H1 (cell line): ENCODE data around the gene DDA1. TPM values are rescaled to one million over a fixed set of nuclear protein-coding genes. Genes with fewer than 3 reads are reported as not detected.

ENCODE experiments used
- ASH2L ChIP-seq: fragments of 200-600, 300-600 bp; sonication (generic); IDR thresholded peaks from one replicate; pipeline ENCODE4 v1.7.1; 2017; ENCODE audit warnings: low read length
- ATF2 ChIP-seq: IDR thresholded peaks from 2 replicates; pipeline ENCODE4 v1.6.1; 2012; ENCODE audit warnings: low read length, inconsistent platforms
- BCL11A ChIP-seq, 2 experiments: IDR thresholded peaks; one replicate each; pipeline ENCODE4 v1.6.1; 2011; ENCODE audit warnings: low read depth in 2 of 2, low read length in 2 of 2, mild to moderate bottlenecking in 2 of 2
- BRCA1 ChIP-seq: IDR thresholded peaks from 2 replicates; pipeline ENCODE4 v1.6.1; 2012; ENCODE audit warnings: low read depth, low read length, improper control_type of control experiment
- CHD1 ChIP-seq: IDR thresholded peaks from 2 replicates; pipeline ENCODE4 v1.6.1; 2012; ENCODE audit warnings: low read depth, low read length, improper control_type of control experiment
- CHD2 ChIP-seq: IDR thresholded peaks from 2 replicates; pipeline ENCODE4 v1.6.1; 2012; ENCODE audit warnings: low read length, improper control_type of control experiment
- CTBP2 ChIP-seq: IDR thresholded peaks from 2 replicates; pipeline ENCODE4 v1.7.0; 2011; ENCODE audit warnings: borderline replicate concordance, mild to moderate bottlenecking, moderate library complexity, mixed read lengths, low read length; ENCODE audit not compliant: insufficient read depth, insufficient read length
- EGR1 ChIP-seq: IDR thresholded peaks from 2 replicates; pipeline ENCODE4 v1.6.1; 2011; ENCODE audit warnings: low read depth, low read length, borderline replicate concordance
- GABPA ChIP-seq: IDR thresholded peaks from 2 replicates; pipeline ENCODE4 v1.6.1; 2011; ENCODE audit warnings: mild to moderate bottlenecking, low read length, moderate library complexity, borderline replicate concordance; ENCODE audit not compliant: insufficient read depth
- HDAC2 ChIP-seq, 2 experiments: fragments of 300-600 bp in 1 of 2; sonication (generic) in 1 of 2; IDR thresholded peaks; 2 replicates each; pipeline ENCODE4 v1.6.1; 2011 to 2012; ENCODE audit warnings: low read depth in 2 of 2, low read length in 2 of 2, mild to moderate bottlenecking in 2 of 2, moderate library complexity in 2 of 2, borderline replicate concordance in 1 of 2, inconsistent platforms in 1 of 2
- KDM1A ChIP-seq: fragments of 200-600, 300-600 bp; sonication (generic); IDR thresholded peaks from 2 replicates; pipeline ENCODE4 v1.7.1; 2016; ENCODE audit warnings: mild to moderate bottlenecking, low read length, borderline replicate concordance
- KDM4A ChIP-seq: IDR thresholded peaks from one replicate; pipeline ENCODE4 v1.7.1; 2012; ENCODE audit warnings: low read depth, mild to moderate bottlenecking, moderate library complexity, low read length, inconsistent platforms; ENCODE audit not compliant: severe bottlenecking
- MAX ChIP-seq: IDR thresholded peaks from 2 replicates; pipeline ENCODE4 v1.6.1; 2012; ENCODE audit warnings: inconsistent platforms
- POLR2A ChIP-seq, 2 experiments: IDR thresholded peaks; 1 replicate in 1 of 2; 2 replicates in 1 of 2; pipeline ENCODE4 v1.6.1; 2011; ENCODE audit warnings: low read depth in 2 of 2, low read length in 2 of 2, mild to moderate bottlenecking in 2 of 2; ENCODE audit errors: control extremely low read depth in 1 of 2
- POLR2AphosphoS5 ChIP-seq: IDR thresholded peaks from 2 replicates; pipeline ENCODE4 v1.6.1; 2011; ENCODE audit warnings: low read depth, low read length
- POU5F1 ChIP-seq: IDR thresholded peaks from 2 replicates; pipeline ENCODE4 v1.6.1; 2011; ENCODE audit warnings: low read depth, mild to moderate bottlenecking, low read length, moderate library complexity
- RNF2 ChIP-seq: fragments of 200-900, 300-1000 bp; sonication (generic); IDR thresholded peaks from 2 replicates; pipeline ENCODE4 v1.7.1; 2016; ENCODE audit warnings: borderline replicate concordance, low read depth, mild to moderate bottlenecking, antibody characterized with exemption, low read length; ENCODE audit not compliant: poor library complexity, severe bottlenecking; ENCODE audit errors: missing control alignments
- SIRT6 ChIP-seq: IDR thresholded peaks from one replicate; pipeline ENCODE4 v1.7.1; 2012; ENCODE audit warnings: low read length, inconsistent platforms
- SP1 ChIP-seq: IDR thresholded peaks from 2 replicates; pipeline ENCODE4 v1.6.1; 2011; ENCODE audit warnings: low read depth, low read length
- TAF7 ChIP-seq: optimal IDR thresholded peaks from 2 replicates; pipeline ENCODE3; 2011; ENCODE audit warnings: low read depth, mild to moderate bottlenecking, inconsistent platforms, low read length, moderate library complexity, borderline replicate concordance
- TCF12 ChIP-seq: IDR thresholded peaks from 2 replicates; pipeline ENCODE4 v1.6.1; 2011; ENCODE audit warnings: low read depth, mild to moderate bottlenecking, low read length
- TEAD4 ChIP-seq: IDR thresholded peaks from 2 replicates; pipeline ENCODE4 v1.6.1; 2012; ENCODE audit warnings: low read depth, low read length, inconsistent platforms, mixed read lengths
- polyA plus RNA-seq, 7 experiments: library from polyadenylated mRNA; depleted of rRNA in 3 of 7; stranded (reverse) in 5 of 7; unstranded in 2 of 7; fragments of >200 nt in 5 of 7; fragments of 200-250 nt in 2 of 7; gene quantifications; 1 replicate in 5 of 7; 2 replicates in 1 of 7; 4 replicates in 1 of 7; pipeline versions ENCODE4 v1.2.1 to v1.2.3, GENCODE V29; 2011 to 2013; ENCODE audit warnings: missing spikeins in 2 of 7, mixed read lengths in 2 of 7
- total RNA-seq: library from RNA; stranded (reverse); fragmentation: NEBNext Ultra II Directional; extraction: Animal tissue kit (Norgen Biotek cat#: 25700); gene quantifications from 2 replicates; pipeline ENCODE4 v1.2.1, GENCODE V29; 2021

Gene DDA1
- total and polyA plus RNA-seq, 2 of the 8 experiments (the other 6 are each of a cell fraction or from before 2014, with no cell fraction given), result 29.2 to 34.5 TPM

GRCh38 chr19:17337675-17338432 is 28.5 kb downstream of the DDA1 start (continued):
- TF ChIP-seq POLR2AphosphoS5, result no peak
- TF ChIP-seq SP1, result no peak
- no peak for TF ChIP-seq BRCA1
- no peak for TF ChIP-seq CTBP2
- peak; percentile 63 for TF ChIP-seq KDM4A
- 0 out of 2 replicates have a peak, but pooled peaks have one; percentile 26 for TF ChIP-seq CHD2
- TF ChIP-seq MAX, result no peak
- TF ChIP-seq GABPA, result no peak
- TF ChIP-seq TEAD4, result no peak
- no peak for TF ChIP-seq ASH2L
- peak; percentile 4 for TF ChIP-seq TAF7
- no peak for TF ChIP-seq CHD1
- no peak for TF ChIP-seq EGR1
- no peak for TF ChIP-seq RNF2
- no peak for TF ChIP-seq TCF12
- no peak for TF ChIP-seq KDM1A
- TF ChIP-seq HDAC2 (IDR thresholded peaks at IDR 0.05; ENCODE audit: borderline replicate concordance in 1 of 2, low read depth in 2 of 2, low read length in 2 of 2), result peak in 1 of 2 experiments; percentile 19; a peak in 1 of 4 replicates
- no peak for TF ChIP-seq POU5F1
- TF ChIP-seq POLR2A (IDR thresholded peaks at IDR 0.05; ENCODE audit: control extremely low read depth in 1 of 2, low read depth in 2 of 2, low read length in 2 of 2), result 0 out of 3 replicates have a peak, but pooled peaks of 1 of the 2 experiments have one; percentile 7
- TF ChIP-seq BCL11A (IDR thresholded peaks at IDR 0.05; ENCODE audit: low read depth in 2 of 2, low read length in 2 of 2), result no peak
- TF ChIP-seq SIRT6, result no peak
- TF ChIP-seq ATF2, result no peak
